ENCODE data around the gene SAMD13. TPM values are rescaled to one million over a fixed set of nuclear protein-coding genes. Genes with fewer than 3 reads are reported as not detected.

The SAMD13 gene
- total RNA-seq, 1 donor from 2014 or later: 1.6 TPM

GRCh38 chr1:84385347-84385746, 83.8 kb downstream of the SAMD13 start:
- Histone ChIP-seq H3K27me3 (no peaks in the 10 kb centered on the region), H3K27ac (no peak overlapping the region), H3K9me3 (no peaks in the 10 kb centered on the region), H3K4me1 (no peaks in the 10 kb centered on the region), H3K36me3 (no peaks in the 10 kb centered on the region), H3K4me3 (no peak overlapping the region)
- ATAC-seq (no peak), DNase-seq (no peak)
- intact Hi-C loops (cut with DNase I): no loop called here
- no peak for TF ChIP-seq CTCF (IDR thresholded peaks at IDR 0.05)

- Histone ChIP-seq H3K27me3 (no peaks in the 10 kb centered on the region), H3K27ac (no peak overlapping the region), H3K9me3 (no peaks in the 10 kb centered on the region), H3K4me1 (no peaks in the 10 kb centered on the region), H3K36me3 (no peaks in the 10 kb centered on the region), H3K4me3 (no peak overlapping the region)
- TF ChIP-seq CTCF (IDR thresholded peaks at IDR 0.05): no peak
- ATAC-seq (no peak), DNase-seq (no peak)
- intact Hi-C loops (cut with DNase I): no loop called here
These were observed 85.4 kb downstream of the SAMD13 start for GRCh38 chr1:84386716-84387479.

- H3K4me3 ChIP-seq: no peak overlapping the region
- H3K27ac ChIP-seq: no peak overlapping the region
- no peaks in the 10 kb centered on the region for H3K9me3 ChIP-seq
- H3K27me3 ChIP-seq: no peaks in the 10 kb centered on the region
- intact Hi-C loops (cut with DNase I): no loop called here
- TF ChIP-seq CTCF (IDR thresholded peaks at IDR 0.05): no peak
- no peaks in the 10 kb centered on the region for H3K4me1 ChIP-seq
- no peak for ATAC-seq
- no peaks in the 10 kb centered on the region for H3K36me3 ChIP-seq
- no peak for DNase-seq
These were observed 86.1 kb downstream of the SAMD13 start for GRCh38 chr1:84387480-84388163.

- TF ChIP-seq CTCF (IDR thresholded peaks at IDR 0.05): no peak
- no peak overlapping the region for H3K4me3 ChIP-seq
- H3K36me3 ChIP-seq: no peaks in the 10 kb centered on the region
- DNase-seq: no peak
- H3K4me1 ChIP-seq: no peaks in the 10 kb centered on the region
- no peaks in the 10 kb centered on the region for H3K27me3 ChIP-seq
- ATAC-seq: no peak
- no peaks in the 10 kb centered on the region for H3K9me3 ChIP-seq
- intact Hi-C loops (cut with DNase I): no loop called here
- H3K27ac ChIP-seq: no peak overlapping the region
These were observed 88.7 kb downstream of the SAMD13 start for GRCh38 chr1:84390226-84390625.

GRCh38 chr1:84398175-84399155, 97.0 kb downstream of the SAMD13 start, which contains the start of gene DNASE2B:
Gene DNASE2B, plus strand, starts transcription at chr1:84398484. Its CDS starts 81 bp downstream, at chr1:84398565.
- DNase-seq: no peak
- Histone ChIP-seq H3K9me3 (no peaks in the 10 kb centered on the region), H3K4me1 (no peaks in the 10 kb centered on the region), H3K4me3 (no peak within 1 kb of the TSS), H3K27me3 (no peaks in the 10 kb centered on the region), H3K27ac (no peak within 1 kb of the TSS), H3K36me3 (no peaks in the 10 kb centered on the region)
- no peak for TF ChIP-seq CTCF (IDR thresholded peaks at IDR 0.05)
- intact Hi-C loops (cut with DNase I): no loop called here
- ATAC-seq: no peak
